GM12878 (cell line): ENCODE data around the gene SYTL1. TPM values are rescaled to one million over a fixed set of nuclear protein-coding genes. Genes with fewer than 3 reads are reported as not detected.

ENCODE experiments used
- ELK1 ChIP-seq: IDR thresholded peaks from 2 replicates; pipeline ENCODE4 v1.6.1; 2012; ENCODE audit warnings: low read depth, low read length, improper control_type of control experiment
- GATAD2B ChIP-seq: fragments of 450-650 bp; conservative IDR thresholded peaks from 2 replicates; pipeline ENCODE4 v1.6.1; 2017; ENCODE audit warnings: low read depth, mild to moderate bottlenecking, moderate library complexity
- LARP7 ChIP-seq: fragments of 450-650 bp; IDR thresholded peaks from 2 replicates; pipeline ENCODE4 v1.6.1; 2017; ENCODE audit warnings: mild to moderate bottlenecking
- NFYB ChIP-seq: IDR thresholded peaks from 2 replicates; pipeline ENCODE4 v1.6.1; 2011; ENCODE audit warnings: low read depth, mild to moderate bottlenecking, low read length, improper control_type of control experiment, moderate library complexity; ENCODE audit not compliant: insufficient read depth
- NR2F1 ChIP-seq: fragments of 450-650 bp; conservative IDR thresholded peaks from 2 replicates; pipeline ENCODE4 v1.6.1; 2017; ENCODE audit warnings: mild to moderate bottlenecking
- RAD21 ChIP-seq: IDR thresholded peaks from 2 replicates; pipeline ENCODE4 v1.6.1; 2011; ENCODE audit warnings: mild to moderate bottlenecking, low read depth, low read length, moderate library complexity; ENCODE audit not compliant: insufficient read depth
- SMC3 ChIP-seq: IDR thresholded peaks from 2 replicates; pipeline ENCODE4 v1.6.1; 2011; ENCODE audit warnings: low read length, improper control_type of control experiment, borderline replicate concordance
- SRF ChIP-seq, 2 experiments: IDR thresholded peaks; 2 replicates each; pipeline ENCODE4 v1.6.1; 2011; ENCODE audit warnings: low read depth in 2 of 2, low read length in 2 of 2, mild to moderate bottlenecking in 1 of 2, moderate library complexity in 1 of 2
- ZNF207 ChIP-seq: fragments of 450-650 bp; IDR thresholded peaks from 2 replicates; pipeline ENCODE4 v1.6.1; 2014; ENCODE audit warnings: antibody characterized with exemption, mild to moderate bottlenecking, borderline replicate concordance
- polyA plus RNA-seq, 11 experiments: library from polyadenylated mRNA; depleted of rRNA in 4 of 11; unstranded in 6 of 11; stranded (reverse) in 5 of 11; fragments of >200 nt; fragmentation: Nextera tagmentation in 4 of 11; fragmentation: Illumina TruSeq in 1 of 11; extraction: Ambion mirVana in 4 of 11; extraction: Trizol in 1 of 11; gene quantifications; 1 replicate in 1 of 11; 2 replicates in 10 of 11; pipeline versions ENCODE4 v1.2.1 to v1.2.3, GENCODE V29; 2011 to 2016; ENCODE audit warnings: inconsistent platforms in 2 of 11, missing spikeins in 2 of 11, low read depth in 1 of 11
- total RNA-seq, 4 experiments: library from RNA; depleted of rRNA in 3 of 4; stranded (reverse); fragments of >200 nt in 3 of 4; fragmentation: Illumina TruSeq in 1 of 4; extraction: Trizol in 1 of 4; gene quantifications; 2 replicates each; pipeline versions ENCODE4 v1.2.1 to v1.2.3, GENCODE V29; 2013 to 2021

Gene SYTL1
- total and polyA plus RNA-seq, 10 of the 15 experiments (the other 5 are each of a cell fraction or from before 2014, with no cell fraction given), result 0.72 to 45.6 (median 14.8) TPM

GRCh38 chr1:27357281-27358037, 15.6 kb downstream of the SYTL1 start (continued):
- TF ChIP-seq NR2F1, result no peak
- 0 out of 4 replicates have a peak, but pooled peaks of 1 of the 2 experiments have one; percentile 10 for TF ChIP-seq SRF (IDR thresholded peaks at IDR 0.05; ENCODE audit: low read depth in 2 of 2, low read length in 2 of 2)
- peak; percentile 49 for TF ChIP-seq RAD21
- TF ChIP-seq ELK1, result no peak
- peak; percentile 73; the same call in 1 of the 2 replicates for TF ChIP-seq ZNF207
- TF ChIP-seq NFYB, result no peak
- 0 out of 2 replicates have a peak, but pooled peaks have one; percentile 56 for TF ChIP-seq LARP7
- TF ChIP-seq GATAD2B, result 0 out of 2 replicates have a peak, but pooled peaks have one; percentile 52
- peak; percentile 70 for TF ChIP-seq SMC3
